Measurements from ENCODE around the gene SKI.

DNA sequence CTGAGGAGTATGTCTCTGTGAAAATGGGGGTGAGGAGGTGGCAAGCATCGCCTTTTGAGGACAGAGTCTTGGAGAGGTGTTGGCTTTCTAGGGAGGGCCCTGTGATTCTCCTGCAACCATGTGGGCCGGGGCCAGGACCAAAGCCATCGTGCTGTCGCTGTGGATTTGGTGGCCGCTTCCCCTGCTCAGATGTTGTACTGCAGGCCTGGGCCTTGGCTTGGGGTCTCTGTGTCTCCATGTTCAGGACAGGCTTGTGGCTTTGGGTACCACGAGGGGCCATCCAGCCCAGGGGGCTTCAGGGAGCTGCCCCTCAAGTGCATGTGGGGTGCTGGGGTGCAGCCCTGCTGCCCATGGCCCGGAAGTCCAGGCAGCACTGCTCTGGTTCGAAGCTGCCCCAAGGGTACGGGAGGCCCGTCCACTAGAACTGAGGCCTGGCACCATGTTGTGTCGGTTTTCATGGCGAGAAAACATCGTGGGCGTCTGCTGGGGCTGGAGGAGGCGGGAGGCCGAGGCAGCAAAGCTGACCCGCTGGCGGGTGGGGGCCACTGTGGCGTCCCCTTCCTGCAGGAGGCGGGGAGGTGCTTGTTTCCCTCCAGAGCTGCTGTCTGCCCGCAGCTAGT lies 55.4 kb downstream of the SKI start:
- TF ChIP-seq, protein P1, sequence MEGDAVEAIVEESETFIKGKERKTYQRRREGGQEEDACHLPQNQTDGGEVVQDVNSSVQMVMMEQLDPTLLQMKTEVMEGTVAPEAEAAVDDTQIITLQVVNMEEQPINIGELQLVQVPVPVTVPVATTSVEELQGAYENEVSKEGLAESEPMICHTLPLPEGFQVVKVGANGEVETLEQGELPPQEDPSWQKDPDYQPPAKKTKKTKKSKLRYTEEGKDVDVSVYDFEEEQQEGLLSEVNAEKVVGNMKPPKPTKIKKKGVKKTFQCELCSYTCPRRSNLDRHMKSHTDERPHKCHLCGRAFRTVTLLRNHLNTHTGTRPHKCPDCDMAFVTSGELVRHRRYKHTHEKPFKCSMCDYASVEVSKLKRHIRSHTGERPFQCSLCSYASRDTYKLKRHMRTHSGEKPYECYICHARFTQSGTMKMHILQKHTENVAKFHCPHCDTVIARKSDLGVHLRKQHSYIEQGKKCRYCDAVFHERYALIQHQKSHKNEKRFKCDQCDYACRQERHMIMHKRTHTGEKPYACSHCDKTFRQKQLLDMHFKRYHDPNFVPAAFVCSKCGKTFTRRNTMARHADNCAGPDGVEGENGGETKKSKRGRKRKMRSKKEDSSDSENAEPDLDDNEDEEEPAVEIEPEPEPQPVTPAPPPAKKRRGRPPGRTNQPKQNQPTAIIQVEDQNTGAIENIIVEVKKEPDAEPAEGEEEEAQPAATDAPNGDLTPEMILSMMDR (IDR thresholded peaks at IDR 0.05; ENCODE audit: borderline replicate concordance, extremely low read depth, low read length, poor library complexity, severe bottlenecking): no peak
- no peak for TF ChIP-seq EZH2 (IDR thresholded peaks at IDR 0.05; ENCODE audit: borderline replicate concordance, low read depth, low read length, severe bottlenecking)
